Keratinocyte (primary cell): ENCODE measurements around the gene UHRF2. TPM values are rescaled to one million over a fixed set of nuclear protein-coding genes. Genes with fewer than 3 reads are reported as not detected.
A peak's percentile ranks its signal among the peaks of the same experiment; 100 is the strongest.

ENCODE experiments used
- DNase-seq: peaks from one replicate; pipeline ENCODE4 v3.0.0-alpha.2; 2011; ENCODE audit warnings: low read depth, missing footprints, low spot score
- FAIRE-seq: peaks from 2 replicates; lab custom pipeline; 2011; peaks lifted over from hg19 to GRCh38; lab: Jason Lieb, UNC
- H2AFZ ChIP-seq: 2 replicates; pipeline ENCODE4 v1.6.0; 2012; ENCODE audit warnings: low read length, control low read depth, inconsistent platforms; ENCODE audit not compliant: control insufficient read depth
- H3K27ac ChIP-seq: 2 replicates; pipeline ENCODE4 v1.5.1; 2011; ENCODE audit warnings: low read length; ENCODE audit not compliant: control insufficient read depth, insufficient read depth
- H3K27me3 ChIP-seq: 3 replicates; pipeline ENCODE4 v1.6.0; 2011; ENCODE audit warnings: low read length; ENCODE audit not compliant: control insufficient read depth, insufficient read depth; ENCODE audit errors: extremely low read depth
- H3K36me3 ChIP-seq, 2 experiments: 2 replicates in 1 of 2; 3 replicates in 1 of 2; pipeline ENCODE4 v1.5.1; 2011; ENCODE audit warnings: low read length in 2 of 2, mild to moderate bottlenecking in 1 of 2; ENCODE audit not compliant: control insufficient read depth in 2 of 2, insufficient read depth in 2 of 2; ENCODE audit errors: extremely low read depth in 1 of 2
- H3K4me1 ChIP-seq: 3 replicates; pipeline ENCODE4 v1.5.1; 2011; ENCODE audit warnings: low read length; ENCODE audit not compliant: control insufficient read depth, insufficient read depth; ENCODE audit errors: extremely low read depth
- H3K4me2 ChIP-seq: 3 replicates; pipeline ENCODE4 v1.6.0; 2011; ENCODE audit warnings: low read depth, low read length; ENCODE audit not compliant: control insufficient read depth, insufficient read depth; ENCODE audit errors: extremely low read depth
- H3K4me3 ChIP-seq, 3 experiments: fragments of 200-600 bp in 1 of 3; sonication (generic) in 1 of 3; 2 replicates in 2 of 3; 3 replicates in 1 of 3; pipeline ENCODE4 v1.5.1; 2011 to 2016; ENCODE audit warnings: low read length in 3 of 3, mild to moderate bottlenecking in 3 of 3, control low read depth in 2 of 3, inconsistent platforms in 1 of 3, low read depth in 1 of 3, mixed read lengths in 1 of 3, mixed run types in 1 of 3, moderate library complexity in 1 of 3; ENCODE audit not compliant: control insufficient read depth in 2 of 3, insufficient read depth in 2 of 3; ENCODE audit errors: extremely low read depth in 1 of 3
- H3K79me2 ChIP-seq: 2 replicates; pipeline ENCODE4 v1.6.0; 2012; ENCODE audit warnings: low read length; ENCODE audit not compliant: control insufficient read depth, insufficient read depth
- H3K9ac ChIP-seq: 3 replicates; pipeline ENCODE4 v1.6.0; 2011; ENCODE audit warnings: low read length; ENCODE audit not compliant: control insufficient read depth, insufficient read depth; ENCODE audit errors: extremely low read depth
- H3K9me1 ChIP-seq: 3 replicates; pipeline ENCODE4 v1.6.0; 2011; ENCODE audit warnings: low read length; ENCODE audit not compliant: control insufficient read depth, insufficient read depth; ENCODE audit errors: extremely low read depth
- H3K9me3 ChIP-seq: 2 replicates; pipeline ENCODE4 v1.5.1; 2012; ENCODE audit warnings: low read depth, low read length; ENCODE audit not compliant: control insufficient read depth
- H4K20me1 ChIP-seq: 3 replicates; pipeline ENCODE4 v1.6.0; 2011; ENCODE audit warnings: low read length; ENCODE audit not compliant: control insufficient read depth, insufficient read depth; ENCODE audit errors: extremely low read depth
- EZH2 ChIP-seq: IDR thresholded peaks from one replicate; pipeline ENCODE4 v1.6.1; 2012; ENCODE audit warnings: inconsistent platforms, mild to moderate bottlenecking, low read length, moderate library complexity
- dilution Hi-C: fragments of 300-500 bp; cut with MboI; formaldehyde crosslinking; loops from one replicate; pipeline ENCODE4 v1.7.0; 2020; ENCODE audit warnings: low sequenced_read_pairs; ENCODE audit not compliant: extremely low pct_ligation_motif_present
- polyA plus RNA-seq, 5 experiments: library from polyadenylated mRNA; depleted of rRNA in 3 of 5; stranded (reverse) in 3 of 5; stranded (forward) in 1 of 5; unstranded in 1 of 5; fragments of >200 nt; gene quantifications; 1 replicate in 1 of 5; 2 replicates in 3 of 5; 3 replicates in 1 of 5; pipeline versions ENCODE4 v1.2.1 to v1.2.3, GENCODE V29; 2011 to 2012; ENCODE audit warnings: missing spikeins in 2 of 5, low read depth in 1 of 5, low replicate concordance in 1 of 5
- TF ChIP-seq, protein P1 (sequence below), 3 experiments: IDR thresholded peaks in 1 of 3; conservative IDR thresholded peaks in 1 of 3; optimal IDR thresholded peaks in 1 of 3; 2 replicates in 2 of 3; 3 replicates in 1 of 3; pipeline versions ENCODE3 to v1.5.1; 2011; ENCODE audit warnings: low read length in 3 of 3, mild to moderate bottlenecking in 3 of 3, moderate library complexity in 2 of 3, control low read depth in 1 of 3, inconsistent platforms in 1 of 3; ENCODE audit not compliant: insufficient read depth in 2 of 3; ENCODE audit errors: extremely low read depth in 1 of 3

UHRF2 gene
- polyA plus RNA-seq, 1 donor (not counting 4 experiments of a cell fraction or from before 2014, with no cell fraction given), result 77.0 TPM

DNA sequence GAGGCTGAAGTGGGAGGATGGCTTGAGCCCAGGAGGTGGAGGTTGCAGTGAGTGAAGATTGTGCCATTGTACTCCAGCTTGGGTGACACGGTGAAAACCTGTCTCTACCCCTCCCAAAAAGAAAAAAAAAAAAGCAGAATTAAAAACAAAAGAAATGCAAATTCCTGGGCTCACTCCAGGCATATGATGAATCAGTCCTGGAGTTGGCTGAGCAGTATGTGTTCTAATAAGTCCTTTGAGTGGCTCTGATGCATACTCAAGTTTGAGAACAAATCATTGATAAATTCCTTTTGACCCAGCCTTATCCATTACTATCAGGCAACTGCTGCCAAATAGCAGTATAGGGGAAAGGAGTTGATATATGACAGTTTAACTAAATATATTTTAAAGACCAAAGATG, 28.3 kb downstream of the UHRF2 start:
- Histone ChIP-seq H3K9me1 (no peaks in the 10 kb centered on the region), H3K79me2 (peaks cover 98% of the 10 kb centered on the region), H3K27ac (no peak overlapping the region), H3K4me2 (no peak overlapping the region), H3K27me3 (no peaks in the 10 kb centered on the region), H3K9ac (no peak overlapping the region), H3K4me3 (no peak overlapping the region), H2AFZ (no peak overlapping the region), H3K9me3 (no peaks in the 10 kb centered on the region), H4K20me1 (peaks cover 5% of the 10 kb centered on the region), H3K4me1 (no peaks in the 10 kb centered on the region), H3K36me3 (peaks cover 2 to 5% of the 10 kb centered on the region in 2 experiments)
- FAIRE-seq (peak; percentile 68), DNase-seq (no peak)
- TF ChIP-seq, protein P1, sequence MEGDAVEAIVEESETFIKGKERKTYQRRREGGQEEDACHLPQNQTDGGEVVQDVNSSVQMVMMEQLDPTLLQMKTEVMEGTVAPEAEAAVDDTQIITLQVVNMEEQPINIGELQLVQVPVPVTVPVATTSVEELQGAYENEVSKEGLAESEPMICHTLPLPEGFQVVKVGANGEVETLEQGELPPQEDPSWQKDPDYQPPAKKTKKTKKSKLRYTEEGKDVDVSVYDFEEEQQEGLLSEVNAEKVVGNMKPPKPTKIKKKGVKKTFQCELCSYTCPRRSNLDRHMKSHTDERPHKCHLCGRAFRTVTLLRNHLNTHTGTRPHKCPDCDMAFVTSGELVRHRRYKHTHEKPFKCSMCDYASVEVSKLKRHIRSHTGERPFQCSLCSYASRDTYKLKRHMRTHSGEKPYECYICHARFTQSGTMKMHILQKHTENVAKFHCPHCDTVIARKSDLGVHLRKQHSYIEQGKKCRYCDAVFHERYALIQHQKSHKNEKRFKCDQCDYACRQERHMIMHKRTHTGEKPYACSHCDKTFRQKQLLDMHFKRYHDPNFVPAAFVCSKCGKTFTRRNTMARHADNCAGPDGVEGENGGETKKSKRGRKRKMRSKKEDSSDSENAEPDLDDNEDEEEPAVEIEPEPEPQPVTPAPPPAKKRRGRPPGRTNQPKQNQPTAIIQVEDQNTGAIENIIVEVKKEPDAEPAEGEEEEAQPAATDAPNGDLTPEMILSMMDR (optimal IDR thresholded peaks at IDR 0.05 in 1 of 3, IDR thresholded peaks at IDR 0.05 in 1 of 3, conservative IDR thresholded peaks at IDR 0.05 in 1 of 3; ENCODE audit: extremely low read depth in 1 of 3, insufficient read depth in 2 of 3, low read length in 3 of 3), result no peak
- TF ChIP-seq EZH2, result no peak
- dilution Hi-C loops, result no loop called here

DNA sequence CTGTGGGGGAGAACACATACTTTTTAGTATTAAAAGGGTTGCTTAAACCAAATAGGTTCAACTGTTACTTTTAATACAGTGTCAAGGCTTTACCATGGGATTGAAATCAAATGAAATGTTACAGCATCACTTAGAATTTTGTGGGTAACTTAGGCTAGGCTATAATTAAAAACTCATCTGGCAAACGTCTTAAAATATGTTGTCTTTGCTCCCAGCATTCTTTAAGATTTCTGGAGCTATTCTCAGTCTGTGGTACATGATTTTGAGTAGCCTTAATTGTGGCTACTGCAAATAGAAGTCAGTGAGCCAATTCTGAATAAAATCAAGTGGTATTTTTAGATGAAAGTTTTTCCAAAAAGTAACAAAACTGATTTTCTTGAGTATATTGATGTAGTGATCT, 30.7 kb downstream of the UHRF2 start:
- H3K9me3 ChIP-seq, result no peaks in the 10 kb centered on the region
- H3K4me3 ChIP-seq, result no peak overlapping the region
- TF ChIP-seq, protein P1 (optimal IDR thresholded peaks at IDR 0.05 in 1 of 3, IDR thresholded peaks at IDR 0.05 in 1 of 3, conservative IDR thresholded peaks at IDR 0.05 in 1 of 3; ENCODE audit: extremely low read depth in 1 of 3, insufficient read depth in 2 of 3, low read length in 3 of 3), result no peak
- no peak for TF ChIP-seq EZH2
- H3K36me3 ChIP-seq, result peaks cover 0 to 2% of the 10 kb centered on the region in 2 experiments
- H3K9ac ChIP-seq, result no peak overlapping the region
- no peak overlapping the region for H3K4me2 ChIP-seq
- H3K9me1 ChIP-seq, result no peaks in the 10 kb centered on the region
- no peaks in the 10 kb centered on the region for H3K27me3 ChIP-seq
- H3K79me2 ChIP-seq, result peaks cover 95% of the 10 kb centered on the region
- DNase-seq (no peak), FAIRE-seq (no peak)
- no peaks in the 10 kb centered on the region for H3K4me1 ChIP-seq
- H3K27ac ChIP-seq, result no peak overlapping the region
- H2AFZ ChIP-seq, result no peak overlapping the region
- peaks cover 5% of the 10 kb centered on the region for H4K20me1 ChIP-seq
- dilution Hi-C loops, result no loop called here
